ENCODE data around the gene FBXW11. TPM values are rescaled to one million over a fixed set of nuclear protein-coding genes. Genes with fewer than 3 reads are reported as not detected.

Gene FBXW11
- polyA plus RNA-seq = 36.5 to 48.4 TPM (median 44.0 TPM) in 3 replicates
- polyA plus RNA-seq (2011; ENCODE audit: low read depth) = 26.6 TPM
- 34.3 and 54.3 TPM in 2 replicates for polyA plus RNA-seq (2011; cell fraction: cytosol; rRNA removed)
- polyA plus RNA-seq (2011; cell fraction: nucleus; rRNA removed) = 40.9 and 43.3 TPM in 2 replicates
- 28.3 and 28.4 TPM in 2 replicates for polyA plus RNA-seq (2012; ENCODE audit: low replicate concordance)
- 57.7 to 102 TPM (median 100 TPM) in 3 replicates for polyA minus RNA-seq
- polyA minus RNA-seq (2011; cell fraction: cytosol; rRNA and poly(A)+ RNA removed) = 58.7 TPM
- polyA minus RNA-seq (2011; cell fraction: nucleus; rRNA and poly(A)+ RNA removed) = 35.9 and 69.2 TPM in 2 replicates

DNA sequence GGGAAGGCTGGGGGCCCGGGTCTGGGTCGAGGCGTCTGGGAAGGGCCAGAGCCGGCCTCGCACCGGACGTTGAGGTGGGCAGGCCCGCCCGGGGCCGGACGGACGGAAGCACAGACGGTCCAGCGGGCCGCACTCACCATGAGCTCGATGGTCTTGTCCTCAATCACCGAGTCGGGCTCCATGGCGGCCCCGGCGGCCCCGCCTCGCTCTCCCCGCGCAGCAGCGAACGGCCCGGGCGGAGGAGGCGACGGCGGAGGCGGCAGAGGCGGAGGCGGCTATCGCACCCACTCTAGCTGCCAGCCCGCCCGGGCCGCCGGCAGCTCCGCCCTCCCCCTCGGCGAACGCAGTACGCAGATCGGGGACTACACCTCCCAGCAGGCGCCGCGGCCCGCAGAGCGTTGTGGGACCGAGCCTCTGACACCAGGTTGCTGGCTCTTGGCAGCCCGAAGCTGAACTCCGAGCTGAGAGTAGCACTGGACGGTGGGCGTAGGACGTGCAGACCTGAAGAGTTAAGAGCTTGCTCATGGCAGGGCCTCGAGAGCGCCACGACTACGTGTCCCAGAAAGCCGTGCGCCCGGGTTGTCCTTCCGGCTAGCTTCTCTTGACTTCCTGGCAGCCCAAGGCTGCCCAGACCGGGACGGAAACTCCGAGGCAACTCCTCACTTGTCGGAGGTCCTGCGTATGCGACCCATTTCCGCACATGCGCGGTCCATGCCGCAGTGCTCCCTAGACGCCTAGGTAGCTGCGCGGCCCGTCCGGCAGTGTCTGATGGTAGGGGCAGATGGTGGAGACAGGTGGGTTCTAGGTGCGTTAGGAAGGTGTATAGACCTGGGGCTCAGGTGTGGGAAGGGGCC lies at the start of gene FBXW11:
Gene FBXW11, minus strand, starts transcription at position 318 of the 854 bp plus-strand sequence. Its CDS starts 136 bp downstream, at position 182.
- peaks cover 3% of the 10 kb centered on the region for H4K20me1 ChIP-seq (ENCODE audit: control insufficient read depth, extremely low read depth, insufficient read depth, low read length)
- peak within 1 kb of the TSS; percentile 94 for H3K9ac ChIP-seq (ENCODE audit: control insufficient read depth, extremely low read depth, insufficient read depth, low read length)
- H3K4me2 ChIP-seq (ENCODE audit: control insufficient read depth, extremely low read depth, insufficient read depth, low read depth, low read length) = peak within 1 kb of the TSS; percentile 95
- FAIRE-seq = peak; percentile 81
- dilution Hi-C loops (cut with MboI; ENCODE audit: extremely low pct_ligation_motif_present, low sequenced_read_pairs) = no loop called here
- no peaks in the 10 kb centered on the region for H3K36me3 ChIP-seq (ENCODE audit: control insufficient read depth in 2 of 2, extremely low read depth in 1 of 2, insufficient read depth in 2 of 2, low read length in 2 of 2)
- H2AFZ ChIP-seq (ENCODE audit: control insufficient read depth, low read length) = peak within 1 kb of the TSS; percentile 100
- peaks cover 50% of the 10 kb centered on the region for H3K79me2 ChIP-seq (ENCODE audit: control insufficient read depth, insufficient read depth, low read length)
- DNase-seq (ENCODE audit: low read depth, low spot score) = peak; percentile 83
- H3K4me1 ChIP-seq (ENCODE audit: control insufficient read depth, extremely low read depth, insufficient read depth, low read length) = peaks cover 60% of the 10 kb centered on the region
- no peaks in the 10 kb centered on the region for H3K9me3 ChIP-seq (ENCODE audit: control insufficient read depth, low read depth, low read length)
- H3K9me1 ChIP-seq (ENCODE audit: control insufficient read depth, extremely low read depth, insufficient read depth, low read length) = no peaks in the 10 kb centered on the region
- H3K27me3 ChIP-seq (ENCODE audit: control insufficient read depth, extremely low read depth, insufficient read depth, low read length) = no peaks in the 10 kb centered on the region
- no peak for TF ChIP-seq EZH2 (IDR thresholded peaks at IDR 0.05; ENCODE audit: low read length)
- TF ChIP-seq, protein P1, sequence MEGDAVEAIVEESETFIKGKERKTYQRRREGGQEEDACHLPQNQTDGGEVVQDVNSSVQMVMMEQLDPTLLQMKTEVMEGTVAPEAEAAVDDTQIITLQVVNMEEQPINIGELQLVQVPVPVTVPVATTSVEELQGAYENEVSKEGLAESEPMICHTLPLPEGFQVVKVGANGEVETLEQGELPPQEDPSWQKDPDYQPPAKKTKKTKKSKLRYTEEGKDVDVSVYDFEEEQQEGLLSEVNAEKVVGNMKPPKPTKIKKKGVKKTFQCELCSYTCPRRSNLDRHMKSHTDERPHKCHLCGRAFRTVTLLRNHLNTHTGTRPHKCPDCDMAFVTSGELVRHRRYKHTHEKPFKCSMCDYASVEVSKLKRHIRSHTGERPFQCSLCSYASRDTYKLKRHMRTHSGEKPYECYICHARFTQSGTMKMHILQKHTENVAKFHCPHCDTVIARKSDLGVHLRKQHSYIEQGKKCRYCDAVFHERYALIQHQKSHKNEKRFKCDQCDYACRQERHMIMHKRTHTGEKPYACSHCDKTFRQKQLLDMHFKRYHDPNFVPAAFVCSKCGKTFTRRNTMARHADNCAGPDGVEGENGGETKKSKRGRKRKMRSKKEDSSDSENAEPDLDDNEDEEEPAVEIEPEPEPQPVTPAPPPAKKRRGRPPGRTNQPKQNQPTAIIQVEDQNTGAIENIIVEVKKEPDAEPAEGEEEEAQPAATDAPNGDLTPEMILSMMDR (optimal IDR thresholded peaks at IDR 0.05 in 1 of 3, IDR thresholded peaks at IDR 0.05 in 1 of 3, conservative IDR thresholded peaks at IDR 0.05 in 1 of 3; ENCODE audit: extremely low read depth in 1 of 3, insufficient read depth in 2 of 3, low read length in 3 of 3) = no peak
- H3K4me3 ChIP-seq (ENCODE audit: control insufficient read depth in 2 of 3, extremely low read depth in 1 of 3, insufficient read depth in 2 of 3, low read depth in 1 of 3, low read length in 3 of 3) = peak within 1 kb of the TSS; percentile 87 to 96 (median 88)
- peak within 1 kb of the TSS; percentile 96 for H3K27ac ChIP-seq (ENCODE audit: control insufficient read depth, insufficient read depth, low read length)

- FAIRE-seq = no peak
- H2AFZ ChIP-seq (ENCODE audit: control insufficient read depth, low read length) = no peak overlapping the region
- no peaks in the 10 kb centered on the region for H3K79me2 ChIP-seq (ENCODE audit: control insufficient read depth, insufficient read depth, low read length)
- H3K36me3 ChIP-seq (ENCODE audit: control insufficient read depth in 2 of 2, extremely low read depth in 1 of 2, insufficient read depth in 2 of 2, low read length in 2 of 2) = peaks cover 33 to 38% of the 10 kb centered on the region in 2 experiments
- H3K9ac ChIP-seq (ENCODE audit: control insufficient read depth, extremely low read depth, insufficient read depth, low read length) = no peak overlapping the region
- dilution Hi-C loops (cut with MboI; ENCODE audit: extremely low pct_ligation_motif_present, low sequenced_read_pairs) = no loop called here
- H3K4me1 ChIP-seq (ENCODE audit: control insufficient read depth, extremely low read depth, insufficient read depth, low read length) = no peaks in the 10 kb centered on the region
- H3K4me2 ChIP-seq (ENCODE audit: control insufficient read depth, extremely low read depth, insufficient read depth, low read depth, low read length) = no peak overlapping the region
- H3K27ac ChIP-seq (ENCODE audit: control insufficient read depth, insufficient read depth, low read length) = no peak overlapping the region
- H3K4me3 ChIP-seq (ENCODE audit: control insufficient read depth in 2 of 3, extremely low read depth in 1 of 3, insufficient read depth in 2 of 3, low read depth in 1 of 3, low read length in 3 of 3) = no peak overlapping the region
- no peaks in the 10 kb centered on the region for H3K27me3 ChIP-seq (ENCODE audit: control insufficient read depth, extremely low read depth, insufficient read depth, low read length)
- TF ChIP-seq, protein P1 (optimal IDR thresholded peaks at IDR 0.05 in 1 of 3, IDR thresholded peaks at IDR 0.05 in 1 of 3, conservative IDR thresholded peaks at IDR 0.05 in 1 of 3; ENCODE audit: extremely low read depth in 1 of 3, insufficient read depth in 2 of 3, low read length in 3 of 3) = no peak
- TF ChIP-seq EZH2 (IDR thresholded peaks at IDR 0.05; ENCODE audit: low read length) = no peak
- no peak for DNase-seq (ENCODE audit: low read depth, low spot score)
- no peaks in the 10 kb centered on the region for H4K20me1 ChIP-seq (ENCODE audit: control insufficient read depth, extremely low read depth, insufficient read depth, low read length)
- no peaks in the 10 kb centered on the region for H3K9me3 ChIP-seq (ENCODE audit: control insufficient read depth, low read depth, low read length)
- no peaks in the 10 kb centered on the region for H3K9me1 ChIP-seq (ENCODE audit: control insufficient read depth, extremely low read depth, insufficient read depth, low read length)
Measured at GRCh38 chr5:172055996-172056395, 49.6 kb upstream of the FBXW11 start.

All from keratinocyte (primary cell).